ENCODE data around the gene EXOC1L. TPM values are rescaled to one million over a fixed set of nuclear protein-coding genes. Genes with fewer than 3 reads are reported as not detected.

Gene EXOC1L
- total RNA-seq, 1 donor from 2014 or later, result not detected

GRCh38 chr4:55817691-55818090, 1.9 kb upstream of the EXOC1L start:
- DNase-seq (ENCODE audit: low read depth), result no peak
- H3K4me3 ChIP-seq (ENCODE audit: low read depth, low read length), result no peak overlapping the region

GRCh38 chr4:55820279-55820678, 689 bp downstream of the EXOC1L start:
- no peak overlapping the region for H3K4me3 ChIP-seq (ENCODE audit: low read depth, low read length)
- DNase-seq (ENCODE audit: low read depth), result no peak
- TF ChIP-seq CTCF (conservative IDR thresholded peaks at IDR 0.05; ENCODE audit: low read depth, low read length), result no peak

More at GRCh38 chr4:55817691-55818090, 1.9 kb upstream of the EXOC1L start:
- TF ChIP-seq CTCF (conservative IDR thresholded peaks at IDR 0.05; ENCODE audit: low read depth, low read length), result no peak

- DNase-seq (ENCODE audit: low read depth), result no peak
- no peak for TF ChIP-seq CTCF (conservative IDR thresholded peaks at IDR 0.05; ENCODE audit: low read depth, low read length)
Observed at GRCh38 chr4:55822329-55822728, 2.7 kb downstream of the EXOC1L start.

GRCh38 chr4:55824865-55825264, 5.3 kb downstream of the EXOC1L start:
- DNase-seq (ENCODE audit: low read depth), result no peak
- no peak for TF ChIP-seq CTCF (conservative IDR thresholded peaks at IDR 0.05; ENCODE audit: low read depth, low read length)
- H3K4me3 ChIP-seq (ENCODE audit: low read depth, low read length), result no peak overlapping the region

More at GRCh38 chr4:55822329-55822728, 2.7 kb downstream of the EXOC1L start:
- H3K4me3 ChIP-seq (ENCODE audit: low read depth, low read length), result no peak overlapping the region

- no peak overlapping the region for H3K4me3 ChIP-seq (ENCODE audit: low read depth, low read length)
- no peak for TF ChIP-seq CTCF (conservative IDR thresholded peaks at IDR 0.05; ENCODE audit: low read depth, low read length)
- no peak for DNase-seq (ENCODE audit: low read depth)
Observed at GRCh38 chr4:55826986-55827385, 7.4 kb downstream of the EXOC1L start.

GRCh38 chr4:55827582-55827981, 8.0 kb downstream of the EXOC1L start:
- H3K4me3 ChIP-seq (ENCODE audit: low read depth, low read length), result no peak overlapping the region
- DNase-seq (ENCODE audit: low read depth), result no peak
- TF ChIP-seq CTCF (conservative IDR thresholded peaks at IDR 0.05; ENCODE audit: low read depth, low read length), result no peak

- no peak overlapping the region for H3K4me3 ChIP-seq (ENCODE audit: low read depth, low read length)
- TF ChIP-seq CTCF (conservative IDR thresholded peaks at IDR 0.05; ENCODE audit: low read depth, low read length), result no peak
- DNase-seq (ENCODE audit: low read depth), result no peak
Observed at GRCh38 chr4:55830048-55830447, 10.5 kb downstream of the EXOC1L start.

All from epithelial cell of proximal tubule (primary cell).